Bronchial epithelial cell (primary cell): ENCODE measurements around the gene FA2H. TPM values are rescaled to one million over a fixed set of nuclear protein-coding genes. Genes with fewer than 3 reads are reported as not detected.
A peak's percentile ranks its signal among the peaks of the same experiment; 100 is the strongest.
"Not testable (repeated sequence)": the region's sequence is repeated elsewhere in the genome, so short reads cannot be mapped to it uniquely, and the experiment has no call there.

Experiments used
- DNase-seq: peaks from one replicate; pipeline ENCODE4 v3.0.0-alpha.2; 2010; ENCODE audit warnings: low read depth
- FAIRE-seq: peaks from 2 replicates; lab custom pipeline; 2011; peaks lifted over from hg19 to GRCh38; lab: Jason Lieb, UNC
- H3K27me3 ChIP-seq: 2 replicates; pipeline ENCODE4 v1.5.1; 2011; ENCODE audit warnings: low read length; ENCODE audit not compliant: control insufficient read depth, insufficient read depth
- H3K36me3 ChIP-seq: 2 replicates; pipeline ENCODE4 v1.5.1; 2011; ENCODE audit warnings: low read length; ENCODE audit not compliant: control insufficient read depth, insufficient read depth
- H3K4me3 ChIP-seq: 2 replicates; pipeline ENCODE4 v1.5.1; 2011; ENCODE audit warnings: mild to moderate bottlenecking, low read depth, low read length, control low read depth
- total RNA-seq: library from RNA; depleted of rRNA; stranded (reverse); fragments of >200 nt; gene quantifications from 2 replicates; pipeline ENCODE4 v1.2.1, GENCODE V29; 2014
- TF ChIP-seq, protein P1 (sequence below): IDR thresholded peaks from 2 replicates; pipeline ENCODE4 v1.5.1; 2011; ENCODE audit warnings: mild to moderate bottlenecking, moderate library complexity, low read length, control low read depth, inconsistent platforms; ENCODE audit not compliant: insufficient read depth, severe bottlenecking

Gene FA2H
- total RNA-seq, 1 donor from 2014 or later = 1.6 TPM

DNA sequence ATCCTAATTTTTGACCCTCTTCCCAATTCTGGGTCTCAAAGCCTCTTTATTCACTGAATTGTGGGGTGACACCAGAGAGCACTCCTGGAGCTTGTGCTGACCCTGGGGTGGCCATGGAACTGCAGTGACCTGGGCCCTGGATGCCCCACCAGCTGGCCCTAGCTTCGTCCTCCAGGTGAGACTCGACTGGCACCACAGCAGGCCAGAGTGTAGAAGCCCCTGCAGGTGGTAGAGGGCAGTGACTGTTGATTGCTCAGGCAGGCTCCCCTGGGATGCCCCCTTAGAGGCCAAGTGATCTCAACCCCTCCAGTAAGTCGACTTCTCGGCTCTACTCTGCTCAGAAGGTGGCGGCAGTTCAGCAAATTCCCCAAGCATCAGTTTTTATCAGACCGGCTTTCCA is 6.4 kb downstream of the FA2H start:
- TF ChIP-seq, protein P1, sequence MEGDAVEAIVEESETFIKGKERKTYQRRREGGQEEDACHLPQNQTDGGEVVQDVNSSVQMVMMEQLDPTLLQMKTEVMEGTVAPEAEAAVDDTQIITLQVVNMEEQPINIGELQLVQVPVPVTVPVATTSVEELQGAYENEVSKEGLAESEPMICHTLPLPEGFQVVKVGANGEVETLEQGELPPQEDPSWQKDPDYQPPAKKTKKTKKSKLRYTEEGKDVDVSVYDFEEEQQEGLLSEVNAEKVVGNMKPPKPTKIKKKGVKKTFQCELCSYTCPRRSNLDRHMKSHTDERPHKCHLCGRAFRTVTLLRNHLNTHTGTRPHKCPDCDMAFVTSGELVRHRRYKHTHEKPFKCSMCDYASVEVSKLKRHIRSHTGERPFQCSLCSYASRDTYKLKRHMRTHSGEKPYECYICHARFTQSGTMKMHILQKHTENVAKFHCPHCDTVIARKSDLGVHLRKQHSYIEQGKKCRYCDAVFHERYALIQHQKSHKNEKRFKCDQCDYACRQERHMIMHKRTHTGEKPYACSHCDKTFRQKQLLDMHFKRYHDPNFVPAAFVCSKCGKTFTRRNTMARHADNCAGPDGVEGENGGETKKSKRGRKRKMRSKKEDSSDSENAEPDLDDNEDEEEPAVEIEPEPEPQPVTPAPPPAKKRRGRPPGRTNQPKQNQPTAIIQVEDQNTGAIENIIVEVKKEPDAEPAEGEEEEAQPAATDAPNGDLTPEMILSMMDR = no peak
- Histone ChIP-seq H3K4me3 (no peak overlapping the region), H3K36me3 (no peaks in the 10 kb centered on the region), H3K27me3 (no peaks in the 10 kb centered on the region)
- DNase-seq (no peak), FAIRE-seq (no peak)

DNA sequence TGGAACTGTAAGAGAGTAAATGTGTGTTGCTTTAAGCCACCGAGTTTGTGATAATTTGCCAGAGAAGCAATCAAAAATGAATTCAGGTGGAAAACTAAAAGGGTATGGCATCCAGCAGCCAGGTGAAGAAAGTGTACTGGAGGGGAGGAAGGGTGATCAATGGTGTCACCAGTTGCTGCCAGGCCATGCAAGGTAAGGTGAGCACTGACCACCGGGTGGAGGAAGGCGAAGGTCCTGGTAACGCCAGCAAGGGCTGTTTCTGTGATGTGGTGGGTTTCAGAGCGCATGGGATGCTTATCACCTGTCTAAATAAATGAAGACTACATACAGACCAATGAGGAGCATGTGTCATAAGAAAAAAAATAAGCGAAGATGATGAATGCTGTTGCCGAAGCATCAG is 6.9 kb downstream of the FA2H start:
- TF ChIP-seq, protein P1 = no peak
- FAIRE-seq (no peak), DNase-seq (no peak)
- H3K4me3 ChIP-seq = no peak overlapping the region
- H3K27me3 ChIP-seq = no peaks in the 10 kb centered on the region
- no peaks in the 10 kb centered on the region for H3K36me3 ChIP-seq

DNA sequence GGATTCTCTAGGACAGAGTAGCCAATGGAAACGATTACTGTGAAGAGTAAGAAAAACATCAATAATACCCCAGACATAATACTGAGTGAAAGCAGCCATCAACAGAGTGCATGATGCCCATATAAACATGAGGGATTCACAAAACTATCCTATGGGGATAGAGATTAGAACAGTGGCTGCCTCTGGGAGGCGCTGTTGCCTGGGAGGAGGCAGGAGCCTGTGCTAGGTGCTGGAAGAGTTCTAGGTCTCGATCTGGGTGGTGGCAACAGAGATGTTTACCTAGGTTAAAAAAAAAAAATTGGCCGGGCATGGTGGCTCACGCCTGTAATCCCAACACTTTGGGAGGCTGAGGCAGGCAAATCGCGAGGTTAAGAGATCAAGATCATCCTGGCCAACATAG is 7.9 kb downstream of the FA2H start:
- Histone ChIP-seq H3K36me3 (no peaks in the 10 kb centered on the region), H3K27me3 (no peaks in the 10 kb centered on the region), H3K4me3 (no peak overlapping the region)
- TF ChIP-seq, protein P1 = no peak
- DNase-seq = no peak
- FAIRE-seq = no peak

DNA sequence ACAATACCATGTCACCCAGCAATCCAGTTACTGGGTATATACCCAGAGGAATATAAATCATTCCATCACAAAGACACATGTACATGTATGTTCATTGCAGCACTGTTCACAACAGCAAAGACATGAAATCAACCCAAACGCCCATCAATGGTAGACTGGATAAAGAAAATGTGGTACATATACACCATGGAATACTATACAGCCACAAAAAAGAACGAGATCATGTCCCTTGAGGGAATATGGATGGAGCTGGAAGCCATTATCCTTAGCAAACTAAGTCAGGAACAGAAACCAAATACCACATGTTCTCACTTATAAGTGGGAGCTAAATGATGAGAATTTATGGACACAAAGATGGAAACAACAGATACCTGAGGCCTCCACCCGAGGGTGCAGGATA is 10.4 kb downstream of the FA2H start:
- not testable (repeated sequence) for H3K27me3 ChIP-seq, H3K36me3 ChIP-seq, FAIRE-seq, DNase-seq, H3K4me3 ChIP-seq

DNA sequence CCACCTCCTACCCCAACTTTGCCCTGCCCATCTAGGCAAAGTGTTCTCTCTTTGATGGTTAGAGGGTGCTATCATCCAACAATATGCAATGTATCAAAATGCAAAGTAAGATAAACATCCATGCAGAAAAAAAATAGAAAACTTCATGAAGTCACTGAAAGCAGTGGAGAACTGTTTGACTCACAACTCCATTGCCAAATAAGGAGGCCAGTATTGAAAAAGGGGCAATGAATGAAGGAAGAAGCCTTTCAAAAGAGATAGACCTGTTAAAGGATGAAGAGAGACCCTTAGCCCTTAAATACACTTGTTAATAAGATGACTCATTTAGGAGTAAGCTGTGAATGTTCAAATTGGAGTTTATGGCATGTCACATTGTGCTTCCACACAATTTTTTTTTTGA is 13.0 kb downstream of the FA2H start:
- DNase-seq = no peak
- TF ChIP-seq, protein P1 = no peak
- H3K36me3 ChIP-seq = no peaks in the 10 kb centered on the region
- no peak for FAIRE-seq
- H3K4me3 ChIP-seq = no peak overlapping the region
- no peaks in the 10 kb centered on the region for H3K27me3 ChIP-seq

DNA sequence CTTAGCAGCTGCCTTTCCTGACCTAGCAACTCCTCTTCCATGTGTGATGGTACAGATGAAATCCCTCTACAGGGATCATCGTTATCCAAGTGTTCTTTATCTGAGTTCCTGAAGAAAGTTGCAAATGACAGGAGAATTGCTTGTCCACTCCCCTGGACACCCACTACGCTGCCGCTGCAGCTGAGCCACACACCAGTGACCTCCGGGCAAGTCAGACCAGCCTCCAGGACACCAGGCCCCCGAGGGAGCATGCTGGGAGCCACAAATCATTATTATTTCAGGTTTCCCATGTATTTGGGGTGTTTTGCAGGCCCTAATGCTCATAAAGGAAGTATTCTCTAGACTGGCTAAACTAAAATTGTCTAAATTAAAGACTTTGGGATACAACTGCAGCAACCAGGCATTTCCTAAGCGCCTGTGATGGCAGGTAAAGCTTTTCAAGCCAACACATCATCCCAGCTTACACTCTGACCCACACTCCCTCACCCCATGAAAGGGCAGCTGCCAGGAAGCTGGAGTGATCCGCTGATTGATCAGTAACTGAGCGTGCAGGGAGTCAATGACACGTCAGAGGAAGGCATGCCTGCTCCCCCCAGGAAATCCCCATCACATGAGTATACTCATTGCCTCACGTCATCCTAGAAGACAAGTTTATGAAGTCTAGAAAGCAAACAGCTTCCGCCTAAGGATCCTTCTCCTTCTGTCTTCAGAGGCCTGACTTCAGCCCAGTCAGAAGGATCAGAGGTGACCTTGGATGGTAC is 14.4 kb downstream of the FA2H start:
- TF ChIP-seq, protein P1 = no peak
- DNase-seq (peak; percentile 86), FAIRE-seq (peak; percentile 36)
- Histone ChIP-seq H3K4me3 (no peak overlapping the region), H3K36me3 (no peaks in the 10 kb centered on the region), H3K27me3 (no peaks in the 10 kb centered on the region)
